Globus pallidus (tissue), 1 donor: ENCODE data around the gene RGS3.
A peak's percentile ranks its signal among the peaks of the same experiment; 100 is the strongest.

ENCODE experiments used
- DNase-seq: peaks from one replicate; pipeline ENCODE4 v3.0.0-alpha.2; 2015; ENCODE audit warnings: low spot score

RGS3 gene

DNA sequence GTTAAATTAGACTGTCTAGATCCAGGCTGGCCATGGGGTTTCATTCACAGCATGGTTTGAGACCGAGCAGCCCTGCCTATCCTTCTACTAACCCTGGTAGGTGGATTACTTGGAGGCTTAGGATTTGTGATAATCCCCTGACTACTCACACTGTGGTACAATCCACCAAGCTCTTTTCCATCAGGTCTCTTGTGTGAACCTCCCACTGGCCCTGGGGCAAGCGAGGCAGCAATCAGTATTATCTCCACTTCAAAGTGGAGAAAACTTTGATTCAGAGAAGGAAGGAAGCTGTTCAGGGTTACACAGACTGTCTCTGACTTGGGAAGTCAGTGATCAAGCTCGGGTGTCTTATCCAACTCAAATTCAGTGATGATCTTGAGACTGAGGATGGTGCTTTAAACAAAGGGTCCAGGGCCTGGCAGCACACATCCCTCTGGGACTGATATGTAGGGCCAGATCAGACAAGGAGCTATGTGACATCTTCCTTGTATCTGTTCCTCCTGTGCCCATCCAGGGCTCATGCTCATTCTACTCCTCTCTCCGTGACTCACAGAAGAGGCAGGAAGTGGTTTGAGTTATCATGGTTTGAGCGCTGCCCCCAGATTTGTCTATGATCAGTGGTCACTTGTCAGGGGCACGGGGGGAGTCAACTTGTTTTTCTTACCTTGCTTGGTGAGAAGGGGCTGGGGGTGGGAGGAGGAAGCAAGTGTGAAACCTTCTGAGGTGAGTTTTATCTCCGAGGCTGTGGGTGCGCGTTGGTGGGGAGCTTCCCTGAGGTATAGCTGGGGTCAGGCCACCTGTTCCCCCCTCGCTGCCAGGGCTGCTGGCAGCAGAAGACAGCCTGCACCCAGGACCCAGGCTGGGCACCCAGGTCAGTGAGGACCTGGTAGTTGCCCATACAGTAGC lies 48.6 kb downstream of the RGS3 start:
- DNase-seq: no peak

DNA sequence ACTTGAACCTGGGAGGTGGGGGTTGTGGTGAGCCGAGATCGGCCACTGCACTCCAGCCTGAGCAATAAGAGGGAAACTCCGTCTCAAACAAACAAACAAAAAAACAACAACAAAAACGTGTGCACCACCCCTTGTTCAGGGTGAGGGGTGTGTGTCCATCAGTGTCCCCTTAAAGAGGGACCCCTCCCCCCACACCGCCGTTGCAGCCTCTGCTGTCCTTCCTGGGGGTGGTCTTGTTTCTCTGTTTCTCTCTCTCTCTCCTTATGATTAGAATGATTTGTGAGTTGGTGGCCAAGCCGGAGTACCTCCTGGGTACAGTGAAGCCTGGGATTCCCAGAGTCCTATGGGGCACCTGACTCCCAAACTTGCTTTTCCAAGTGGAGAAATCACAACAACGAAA lies 49.6 kb downstream of the RGS3 start:
- DNase-seq: no peak

DNA sequence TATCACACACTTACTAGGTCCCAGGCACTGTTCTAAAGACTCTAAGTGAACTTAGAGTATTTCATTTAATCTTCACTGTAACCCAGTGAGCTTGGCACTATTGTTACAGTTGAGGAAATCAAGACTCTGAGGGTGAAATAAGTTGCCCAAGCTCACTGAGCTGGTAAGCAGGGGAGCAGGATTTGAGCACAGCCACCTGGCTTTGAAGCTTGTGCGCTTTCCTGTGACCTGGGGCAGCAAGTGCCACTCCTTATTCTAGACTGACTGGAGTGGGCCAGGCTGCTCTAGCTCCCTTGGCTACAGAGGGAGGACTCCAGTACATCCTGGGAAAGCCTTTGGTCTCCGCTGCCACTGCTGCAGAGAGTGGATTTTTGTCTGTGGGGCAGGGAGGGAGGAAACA lies 50.0 kb downstream of the RGS3 start:
- DNase-seq: no peak

DNA sequence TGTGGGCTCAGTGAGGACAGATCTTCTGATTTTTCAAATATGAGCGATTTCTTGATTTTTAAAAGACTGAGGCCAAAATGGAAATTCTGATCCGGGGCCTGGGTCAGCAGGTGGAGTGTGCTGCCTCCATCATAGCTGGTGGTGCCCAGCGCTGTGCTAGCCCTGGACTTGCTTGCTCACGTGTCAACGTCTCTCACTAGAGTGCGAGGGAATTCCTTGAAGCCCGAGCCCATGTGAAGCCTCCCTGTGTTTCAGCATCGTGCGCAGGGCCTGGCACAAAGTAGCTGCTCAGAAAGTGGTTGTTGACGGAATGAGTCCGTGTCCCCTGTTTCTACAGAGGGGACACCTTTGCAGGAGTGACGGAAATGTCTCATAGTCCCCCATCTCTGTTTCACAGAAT lies 50.5 kb downstream of the RGS3 start:
- DNase-seq: no peak

DNA sequence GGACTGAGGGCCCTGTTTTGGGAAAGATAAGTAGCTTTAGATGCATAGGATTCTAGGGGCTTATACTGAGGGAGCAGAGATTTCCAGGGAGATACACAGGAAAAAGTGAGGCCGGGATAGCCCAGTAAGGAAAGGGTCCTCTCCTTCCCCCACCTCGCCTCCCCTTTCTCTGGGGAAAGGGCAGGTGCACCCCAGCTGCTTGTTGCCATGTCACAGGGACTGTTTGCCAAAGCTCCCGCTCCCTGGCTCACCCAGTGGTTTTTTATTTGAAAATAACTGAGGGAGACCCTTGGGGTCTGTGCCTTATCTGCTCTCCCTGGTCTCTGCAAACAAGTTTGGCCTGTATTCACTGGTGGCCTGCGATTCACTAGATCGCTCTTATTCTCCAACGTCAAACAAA lies 51.2 kb downstream of the RGS3 start:
- DNase-seq: no peak

DNA sequence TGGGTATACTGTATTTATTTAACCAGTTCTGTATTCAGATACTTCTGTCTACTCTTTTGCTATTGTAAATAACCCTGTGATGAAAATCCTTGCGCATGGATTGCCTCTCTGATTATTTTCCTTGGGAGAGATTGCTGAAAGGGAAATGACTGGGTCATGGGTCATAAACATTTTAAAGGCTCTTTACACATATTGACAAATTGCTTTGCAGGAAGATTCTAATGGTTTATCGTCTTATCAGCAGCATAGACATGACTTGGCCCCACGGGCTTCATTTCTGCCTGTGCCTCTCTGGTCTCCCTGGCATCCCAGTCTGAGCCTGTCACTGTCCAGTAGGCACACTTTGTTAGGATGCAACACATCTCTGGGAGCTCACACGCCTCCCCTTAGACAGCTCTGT lies 52.3 kb downstream of the RGS3 start:
- DNase-seq: no peak

DNA sequence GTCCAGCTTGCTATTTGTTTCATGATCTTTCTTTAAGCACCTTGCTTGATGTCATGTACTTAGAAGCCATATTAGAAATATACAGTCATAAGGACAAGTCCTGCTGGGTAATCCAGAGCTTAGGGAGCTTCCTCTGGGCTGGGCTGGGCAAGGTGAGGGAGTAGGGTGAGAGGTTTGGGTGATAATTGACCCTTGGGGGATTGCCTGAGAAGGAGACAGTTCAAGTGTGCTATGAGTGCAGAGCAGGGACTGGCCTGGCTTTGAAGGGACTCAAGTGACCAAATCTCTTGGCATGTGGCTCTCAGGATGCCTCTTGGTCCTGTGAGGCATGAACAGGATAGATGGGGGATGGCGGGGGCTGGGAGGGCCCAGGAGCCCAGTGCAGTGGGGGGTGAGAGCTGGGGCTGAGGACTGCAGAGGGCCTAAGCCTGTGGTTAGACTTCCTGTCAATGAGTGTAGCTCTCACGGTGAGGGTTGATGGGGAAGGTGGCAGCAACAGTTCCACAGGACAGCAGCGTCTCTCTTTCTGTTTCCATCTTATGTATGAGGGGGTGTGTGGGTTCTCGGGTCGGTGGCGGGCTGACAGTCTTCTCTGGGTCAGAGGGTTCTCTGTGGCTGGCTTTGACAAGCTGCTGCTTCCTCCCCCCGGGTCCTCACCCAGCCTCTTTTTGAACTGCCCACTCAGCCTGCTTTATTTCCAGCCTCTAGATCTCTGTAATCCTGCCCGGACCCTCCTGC lies 53.5 kb downstream of the RGS3 start:
- no peak for DNase-seq

DNA sequence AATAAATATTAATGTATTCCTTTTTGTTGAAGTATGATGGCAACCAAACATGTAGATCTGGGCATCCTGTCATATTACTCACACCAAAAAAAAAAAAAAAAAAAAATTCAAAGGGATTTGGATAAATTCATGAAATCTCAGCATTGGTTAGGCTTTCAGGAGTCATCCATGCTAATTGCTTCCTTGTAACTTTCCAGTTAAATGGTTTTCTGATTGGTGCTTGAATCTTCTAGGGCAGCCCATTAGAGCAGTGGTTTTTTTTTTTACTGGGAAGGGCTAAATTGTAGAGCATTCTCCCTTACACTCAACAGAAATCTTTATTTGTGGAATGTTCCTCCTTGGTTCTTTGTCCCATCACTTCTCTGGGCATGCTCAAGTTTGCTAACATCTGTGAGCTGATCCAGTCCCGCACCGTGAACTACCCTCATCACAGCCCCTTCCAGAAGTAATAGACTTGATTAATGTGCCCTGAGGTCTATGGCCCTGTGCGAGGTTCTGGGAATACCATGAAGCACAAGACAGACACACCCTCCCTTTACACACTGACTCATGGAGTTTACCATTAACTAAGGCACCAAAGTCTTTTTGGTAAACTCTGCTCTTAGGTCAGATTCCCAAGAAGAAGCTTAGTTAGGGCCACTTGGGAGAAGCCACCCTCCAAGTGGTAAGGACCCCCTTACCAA lies 56.0 kb downstream of the RGS3 start:
- no peak for DNase-seq

DNA sequence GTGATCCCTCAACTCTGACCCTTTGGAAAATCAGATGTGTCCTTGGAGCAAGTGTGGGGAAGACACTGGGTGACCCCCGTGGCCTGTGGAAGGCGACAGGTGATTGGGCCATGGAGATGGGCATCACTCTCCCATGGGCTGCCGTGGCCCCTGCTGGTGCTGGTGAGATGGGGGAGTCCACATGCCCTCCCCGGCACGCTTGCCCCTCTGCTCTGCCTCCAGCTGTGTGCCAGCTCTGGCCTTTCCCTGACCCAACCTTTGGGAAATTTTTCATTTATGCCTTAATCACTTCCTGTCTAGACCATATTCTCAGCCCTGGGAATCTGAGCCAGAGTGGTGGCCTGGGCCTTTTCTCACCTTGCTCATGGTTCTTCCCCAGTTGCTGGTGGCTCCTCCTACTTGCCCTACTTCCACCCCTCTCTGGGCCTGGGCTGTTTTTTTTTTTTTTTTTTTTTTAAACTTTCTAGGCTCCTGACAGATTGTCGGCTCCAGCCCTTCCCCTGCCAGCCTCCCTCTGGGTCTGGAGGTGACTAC lies 56.6 kb downstream of the RGS3 start:
- DNase-seq: no peak

DNA sequence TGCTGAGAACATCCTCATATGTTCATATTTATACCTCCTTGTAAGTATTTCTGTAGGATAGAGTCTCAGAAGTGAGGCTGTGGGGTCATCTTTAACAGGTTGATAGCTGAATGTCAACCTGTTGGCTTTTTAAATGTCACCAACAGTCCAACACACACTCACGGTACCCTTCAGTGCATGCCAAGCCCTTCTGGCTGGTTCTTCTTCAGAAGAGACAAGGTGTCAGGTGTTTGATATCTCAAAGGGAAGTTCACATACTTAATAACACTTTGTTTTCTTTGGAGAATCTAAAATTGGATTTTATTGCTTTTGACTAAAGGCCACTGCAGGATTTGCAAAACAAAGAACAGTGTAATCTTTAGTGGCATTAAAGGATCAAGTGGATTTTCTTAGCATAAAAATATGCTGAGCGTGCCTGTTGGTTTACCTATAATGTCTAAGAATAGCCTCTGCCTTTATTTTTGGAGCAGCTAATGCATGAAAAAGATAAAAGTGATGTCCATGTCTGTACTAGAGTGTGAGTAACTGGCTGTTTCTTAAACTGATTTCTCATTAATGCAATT lies 58.2 kb downstream of the RGS3 start:
- DNase-seq: no peak

DNA sequence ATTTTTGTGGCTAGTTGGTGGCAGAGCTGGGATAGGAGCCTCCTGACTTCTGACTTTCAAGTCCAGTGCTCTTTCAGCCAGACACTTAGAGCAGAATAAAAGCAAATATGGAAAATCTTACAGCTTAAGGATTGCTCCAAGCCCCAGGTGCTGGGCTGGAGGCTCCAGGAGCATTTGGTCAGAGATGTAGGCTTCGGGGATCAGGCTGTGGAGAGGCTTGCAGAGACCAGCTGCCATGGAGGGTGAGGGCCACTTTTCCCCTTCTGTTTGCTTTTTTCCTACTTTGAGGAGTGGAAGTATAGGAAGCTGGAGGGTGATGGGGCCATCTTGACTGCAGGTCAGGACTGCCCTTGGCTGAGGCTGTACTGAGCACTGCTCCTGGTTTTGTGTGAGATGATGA lies 58.9 kb downstream of the RGS3 start:
- DNase-seq: no peak

DNA sequence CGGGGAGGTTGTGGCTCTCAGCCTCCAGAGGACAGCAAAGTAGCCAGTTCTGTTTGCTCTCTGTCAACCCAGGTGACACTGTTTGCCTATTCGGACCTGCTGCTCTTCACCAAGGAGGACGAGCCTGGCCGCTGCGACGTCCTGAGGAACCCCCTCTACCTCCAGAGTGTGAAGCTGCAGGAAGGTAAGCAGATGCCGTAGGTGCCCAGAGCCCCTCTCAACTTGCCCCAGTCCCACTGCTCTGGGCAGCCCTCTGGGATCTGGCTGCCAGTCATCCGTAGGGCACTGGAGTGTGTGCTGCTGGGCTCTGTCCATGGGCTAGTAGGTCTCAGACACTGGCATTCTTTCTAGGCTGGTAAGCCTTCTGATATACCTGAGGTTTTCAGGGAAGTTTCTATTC lies 59.3 kb downstream of the RGS3 start:
- DNase-seq: no peak

DNA sequence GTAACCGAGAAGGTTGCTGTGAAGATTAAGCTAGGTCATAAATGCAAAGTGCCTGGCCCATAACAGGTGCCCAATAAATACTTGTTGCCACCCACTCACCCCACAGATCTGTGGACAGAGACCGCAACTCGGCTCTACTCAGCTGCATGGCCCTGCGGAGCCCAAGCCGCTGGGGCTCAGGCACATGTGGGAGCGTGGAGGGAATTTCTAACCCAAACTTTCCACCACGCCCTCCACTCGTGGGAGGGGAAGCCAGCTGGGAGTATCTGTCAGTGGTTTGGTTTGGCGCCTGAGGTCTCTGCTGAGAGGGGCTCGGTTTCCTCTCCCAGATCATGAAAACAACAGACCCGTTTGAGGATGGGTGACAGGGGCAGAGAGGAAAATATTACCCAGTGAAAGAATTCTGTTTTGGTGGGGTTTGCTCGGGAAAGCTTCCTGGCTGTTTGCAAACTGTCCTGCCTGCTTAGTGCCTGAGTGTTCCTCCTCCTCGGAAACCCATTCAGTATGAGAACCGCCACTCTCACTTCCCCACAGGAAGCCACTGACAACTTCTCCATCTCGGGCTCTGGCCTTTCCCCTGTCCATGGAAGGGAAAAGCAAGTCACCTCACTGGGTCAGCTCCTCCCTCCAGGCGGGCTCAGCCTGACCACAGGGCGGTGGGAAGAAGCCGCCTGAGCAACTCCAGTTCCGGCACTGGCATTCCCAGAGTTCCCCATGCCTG lies 60.1 kb downstream of the RGS3 start:
- peak; percentile 47 for DNase-seq

DNA sequence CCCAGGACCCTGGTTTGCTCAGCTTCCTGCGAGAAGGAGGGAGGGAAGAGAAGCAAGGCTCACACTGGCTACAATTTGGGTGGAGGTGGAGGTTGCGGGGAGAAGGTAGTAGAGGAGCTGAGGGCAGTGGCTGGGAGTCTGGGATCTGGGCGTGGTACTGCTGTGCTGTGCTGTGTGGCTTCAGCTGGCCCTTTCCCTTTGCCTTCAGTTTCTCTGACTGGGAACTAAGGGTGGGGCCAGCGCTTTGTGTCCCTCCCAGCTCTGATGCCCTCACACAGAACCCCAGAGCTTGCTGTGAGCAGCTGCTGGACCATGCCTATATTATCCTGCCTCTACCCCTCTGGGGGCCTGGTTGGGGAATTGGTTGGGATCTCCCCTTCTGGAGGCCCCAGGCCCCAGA lies 60.9 kb downstream of the RGS3 start:
- DNase-seq: no peak

DNA sequence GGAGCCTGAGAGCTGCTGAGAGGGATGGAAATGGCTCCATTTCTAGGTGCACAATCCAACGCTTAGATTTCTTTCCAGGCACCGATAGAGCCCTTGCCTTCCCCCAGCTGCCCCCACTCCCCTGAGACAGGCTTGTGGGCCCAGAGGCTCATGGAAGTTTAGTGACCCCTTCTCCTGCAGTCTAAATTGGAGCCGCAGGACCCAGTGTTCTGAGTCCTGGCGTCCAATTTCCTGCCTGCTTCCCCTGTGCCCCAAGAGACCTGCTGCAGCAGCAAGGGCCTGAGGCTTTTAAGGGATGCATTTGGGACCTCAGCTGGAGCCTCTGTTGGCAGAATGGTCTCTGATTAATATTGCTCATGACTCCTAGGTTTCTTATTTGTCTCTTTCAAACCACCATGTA lies 61.7 kb downstream of the RGS3 start:
- no peak for DNase-seq

DNA sequence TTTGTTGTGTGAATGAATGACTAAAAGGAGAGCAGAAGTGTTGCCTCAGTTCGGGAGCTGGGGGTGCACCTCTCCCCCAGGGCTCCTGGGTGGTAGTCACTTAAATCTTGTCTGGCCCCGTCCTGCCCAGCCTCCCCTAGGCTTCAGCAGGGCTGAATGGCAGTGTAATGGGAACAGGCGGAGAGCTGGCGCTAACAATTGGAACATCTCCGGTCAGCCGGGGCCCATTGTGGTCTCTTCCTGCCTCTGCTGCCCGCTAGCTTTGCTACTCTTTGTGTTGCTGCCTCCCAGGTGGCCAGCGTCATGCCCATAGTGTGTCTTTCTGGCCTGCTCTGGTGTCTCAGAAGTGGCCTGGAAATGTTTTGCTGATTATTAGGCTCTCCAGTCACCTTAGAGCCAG lies 62.3 kb downstream of the RGS3 start:
- no peak for DNase-seq

DNA sequence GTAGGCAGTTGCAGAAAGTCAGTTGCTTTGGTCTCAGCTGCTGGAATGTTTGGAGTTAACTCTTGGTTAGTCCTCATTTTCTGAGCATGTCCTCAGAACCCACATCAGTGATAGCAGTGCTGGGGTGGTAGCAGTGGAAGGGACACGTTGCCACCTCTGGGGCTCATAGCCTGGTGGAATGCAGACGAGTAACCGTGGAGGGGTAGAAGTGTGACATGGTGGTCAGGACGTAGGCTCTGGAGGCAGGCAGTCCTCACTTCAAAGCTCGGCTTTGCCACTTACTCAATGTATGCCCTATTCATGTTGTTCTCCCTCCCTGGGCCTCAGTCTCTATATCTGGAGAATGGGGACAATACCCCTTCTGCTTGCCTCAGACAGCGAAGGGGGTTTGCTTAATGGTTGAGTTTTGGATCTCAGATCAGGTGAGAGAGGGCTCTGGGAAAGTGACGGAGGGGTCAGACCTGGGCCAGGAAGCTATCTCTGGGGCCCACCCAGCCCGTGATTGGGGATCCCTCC lies 62.8 kb downstream of the RGS3 start:
- no peak for DNase-seq

DNA sequence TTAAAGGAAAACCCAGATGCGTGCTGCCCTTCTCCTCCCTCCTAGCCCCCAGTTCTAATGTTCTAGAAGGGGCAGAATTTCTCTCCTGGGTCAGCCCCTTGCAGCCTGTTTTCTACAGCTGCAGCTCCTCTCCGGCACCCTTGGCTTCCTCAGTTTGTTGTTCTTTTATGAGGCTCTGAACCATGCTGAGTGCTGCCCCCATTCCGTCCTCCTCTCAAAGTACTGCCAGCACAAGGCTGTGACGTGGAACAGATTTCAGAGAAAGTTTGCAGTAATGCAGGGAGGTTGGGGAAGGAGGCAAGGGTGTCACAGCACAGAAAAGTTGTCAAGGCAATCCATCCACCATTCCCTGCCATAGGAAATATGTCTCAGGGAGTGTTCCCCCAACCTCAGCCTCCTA lies 63.3 kb downstream of the RGS3 start:
- DNase-seq: peak; percentile 58

DNA sequence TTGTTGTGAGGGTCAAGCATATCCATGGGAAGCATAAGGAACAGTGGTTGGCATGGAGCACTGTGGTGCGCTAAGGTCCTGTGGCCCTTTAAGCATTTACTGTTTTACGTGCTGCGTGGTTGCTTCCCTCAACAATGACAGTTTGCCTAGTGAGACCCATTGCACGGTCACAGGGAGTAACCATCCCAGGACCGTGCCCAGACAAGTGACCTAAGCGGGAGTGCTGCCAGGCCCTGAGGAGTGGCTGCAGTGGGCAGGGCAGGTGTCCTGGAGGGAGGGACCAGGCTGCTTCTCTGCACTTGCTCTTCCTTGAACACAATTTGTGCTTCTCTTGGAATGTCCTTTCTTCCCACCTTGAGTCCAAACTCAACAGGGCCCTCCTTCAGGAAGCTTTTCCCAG lies 64.6 kb downstream of the RGS3 start:
- no peak for DNase-seq

DNA sequence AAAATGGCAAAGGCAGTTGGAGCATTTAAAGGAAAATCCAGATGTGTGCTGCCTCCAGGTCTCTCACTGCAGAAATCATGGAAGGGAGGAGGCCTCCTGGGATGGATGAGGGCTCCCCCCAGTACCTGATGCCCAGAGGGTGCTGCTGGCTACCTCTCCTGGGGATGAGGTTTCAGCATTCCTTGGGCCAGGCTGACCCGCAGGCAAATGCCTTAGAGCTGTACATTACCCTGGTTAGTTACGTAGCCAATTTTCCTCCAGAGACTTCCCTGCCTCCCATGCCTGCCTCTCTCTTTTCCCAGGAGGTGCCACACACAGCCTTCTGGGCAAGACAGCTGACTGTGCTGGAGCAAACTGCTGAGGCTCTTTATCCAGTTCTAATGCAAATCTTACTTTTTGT lies 65.3 kb downstream of the RGS3 start:
- DNase-seq: no peak

DNA sequence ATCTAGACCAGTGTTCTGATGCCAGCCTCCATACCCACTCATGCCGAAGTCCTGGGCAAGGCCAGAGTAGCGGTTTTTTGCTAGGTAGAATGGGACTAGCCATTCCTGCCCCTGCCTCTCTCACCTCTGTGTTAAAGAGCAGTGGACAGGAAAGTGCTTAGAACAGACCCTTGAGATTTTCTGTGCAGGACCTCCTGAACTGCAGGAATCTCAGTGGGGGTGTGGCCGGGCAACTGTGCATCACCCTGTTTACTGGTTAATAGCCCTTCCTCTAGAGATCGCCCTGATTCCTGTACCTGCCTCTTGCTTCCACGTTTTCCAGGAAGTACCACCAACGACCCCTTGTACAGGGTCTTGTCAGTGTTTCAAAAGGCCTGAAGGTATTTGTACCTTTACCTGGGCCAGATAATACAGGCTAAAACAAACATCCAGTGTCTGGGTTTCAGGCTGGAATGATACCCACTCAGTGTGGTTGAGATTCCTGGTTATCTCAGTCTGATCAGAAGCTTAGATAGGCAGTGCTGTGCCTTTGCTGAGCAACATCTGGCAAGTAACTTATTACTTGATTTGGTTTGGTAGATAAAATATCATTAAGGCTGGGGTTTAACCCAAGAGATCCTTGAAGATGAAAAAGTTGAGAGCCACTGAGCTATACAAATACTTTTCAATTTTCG lies 65.9 kb downstream of the RGS3 start:
- DNase-seq: no peak
